PC-9 (cell line): ENCODE results near the gene ADAMTS3. TPM values are rescaled to one million over a fixed set of nuclear protein-coding genes. Genes with fewer than 3 reads are reported as not detected.

Source experiments
- BruUV-seq: library from RNA; stranded (reverse); fragments of 400-500 nt; replicated peaks from 2 replicates; lab custom pipeline; 2021; lab: Mats Ljungman, UMichigan
- CTCF ChIA-PET: fragments of 300-600 bp; sonication (Branson Sonifier 250); formaldehyde crosslinking; loops from one replicate; lab custom pipeline; 2022; ENCODE audit warnings: antibody characterized with exemption; lab: Charles Lee
- POLR2A ChIA-PET: fragments of 300-600 bp; sonication (Branson Sonifier 250); formaldehyde crosslinking; loops from one replicate; lab custom pipeline; 2022; ENCODE audit warnings: antibody characterized with exemption; ENCODE audit not compliant: unreplicated experiment; lab: Charles Lee
- DNase-seq, 2 experiments: peaks; one replicate each; pipeline versions ENCODE4 v3.0.0 to v3.0.0-alpha.2; 2015 to 2022; ENCODE audit warnings: mixed read lengths in 1 of 2
- H2AFZ ChIP-seq: fragments of 200-600 bp; sonication (generic); 2 replicates; pipeline ENCODE4 v1.8.1; 2017; ENCODE audit warnings: antibody characterized with exemption
- H3F3A ChIP-seq: fragments of 200-600 bp; sonication (generic); 2 replicates; pipeline ENCODE4 v1.8.1; 2017; ENCODE audit warnings: antibody characterized with exemption, mild to moderate bottlenecking, low read depth; ENCODE audit not compliant: insufficient read depth
- H3K27ac ChIP-seq: fragments of 200-600 bp; sonication (generic); 2 replicates; pipeline ENCODE4 v1.6.1; 2016; ENCODE audit warnings: mixed run types
- H3K27me3 ChIP-seq: fragments of 200-600 bp; sonication (generic); 2 replicates; pipeline ENCODE4 v1.6.1; 2016; ENCODE audit warnings: low read depth, mixed run types; ENCODE audit not compliant: insufficient read depth
- H3K36me3 ChIP-seq: fragments of 200-600 bp; sonication (generic); 2 replicates; pipeline ENCODE4 v1.6.1; 2016; ENCODE audit warnings: low read depth, mixed run types
- H3K4me1 ChIP-seq: fragments of 200-600 bp; sonication (generic); replicated peaks from 2 replicates; pipeline ENCODE4 v1.6.1; 2016; ENCODE audit warnings: mixed run types; ENCODE audit not compliant: insufficient read depth
- H3K4me2 ChIP-seq: fragments of 200-600 bp; sonication (generic); 2 replicates; pipeline ENCODE4 v1.6.1; 2017; ENCODE audit warnings: mixed run types
- H3K4me3 ChIP-seq: fragments of 200-600 bp; sonication (generic); 2 replicates; pipeline ENCODE4 v1.6.1; 2016; ENCODE audit warnings: mixed run types
- H3K79me2 ChIP-seq: fragments of 200-600 bp; sonication (generic); 2 replicates; pipeline ENCODE4 v1.6.1; 2017; ENCODE audit warnings: low read depth, mixed run types
- H3K9me2 ChIP-seq: fragments of 200-600 bp; sonication (generic); 2 replicates; pipeline ENCODE4 v1.8.1; 2017; ENCODE audit warnings: mild to moderate bottlenecking; ENCODE audit not compliant: insufficient read depth
- H3K9me3 ChIP-seq: fragments of 200-600 bp; sonication (generic); 2 replicates; pipeline ENCODE4 v1.8.1; 2016; ENCODE audit warnings: low read depth; ENCODE audit not compliant: insufficient read depth
- H4K20me1 ChIP-seq: fragments of 200-600 bp; sonication (generic); 2 replicates; pipeline ENCODE4 v1.8.1; 2017; ENCODE audit not compliant: insufficient read depth
- CTCF ChIP-seq: fragments of 200-600 bp; sonication (generic); conservative IDR thresholded peaks from 2 replicates; pipeline ENCODE4 v1.6.1; 2017; ENCODE audit warnings: mixed run types, antibody characterized with exemption, mild to moderate bottlenecking, moderate library complexity
- EZH2 ChIP-seq: fragments of 200-600 bp; sonication (generic); IDR thresholded peaks from 2 replicates; pipeline ENCODE4 v1.8.0; 2017; ENCODE audit warnings: antibody characterized with exemption, low read depth
- intact Hi-C: fragments of 100-400 bp; cut with micrococcal nuclease; formaldehyde crosslinking; loops from one replicate; pipeline ENCODE4 v1.10.0; 2022; ENCODE audit not compliant: unreplicated experiment
- total RNA-seq: library from RNA; stranded (reverse); gene quantifications from 2 replicates; pipeline ENCODE4 v1.2.3, GENCODE V29; 2021

Gene ADAMTS3
- total RNA-seq, 1 experiment from 2014 or later, result 0.76 TPM

- Histone ChIP-seq H3K4me2 (no peak overlapping the region), H2AFZ (no peak overlapping the region), H3K4me1 (no peaks in the 10 kb centered on the region), H3F3A (no peaks in the 10 kb centered on the region), H3K9me2 (no peaks in the 10 kb centered on the region), H4K20me1 (no peaks in the 10 kb centered on the region), H3K27ac (no peak overlapping the region), H3K4me3 (no peak overlapping the region), H3K27me3 (no peaks in the 10 kb centered on the region), H3K79me2 (no peaks in the 10 kb centered on the region), H3K9me3 (no peaks in the 10 kb centered on the region), H3K36me3 (no peaks in the 10 kb centered on the region)
- intact Hi-C loops, result no loop called here
- TF ChIP-seq EZH2, result no peak
- no peak for TF ChIP-seq CTCF
- no TSS peak for BruUV-seq
- DNase-seq, result no peak
- CTCF ChIA-PET, result no interaction called here
- POLR2A ChIA-PET, result no interaction called here
Measured at GRCh38 chr4:72397314-72397713, 171.7 kb downstream of the ADAMTS3 start.

GRCh38 chr4:72394012-72394663, 174.9 kb downstream of the ADAMTS3 start:
- H3K79me2 ChIP-seq, result no peaks in the 10 kb centered on the region
- no peaks in the 10 kb centered on the region for H3K9me3 ChIP-seq
- BruUV-seq, result no TSS peak
- ChIA-PET CTCF (no interaction called here), POLR2A (no interaction called here)
- intact Hi-C loops, result no loop called here
- no peak overlapping the region for H3K4me3 ChIP-seq
- H4K20me1 ChIP-seq, result no peaks in the 10 kb centered on the region
- H3F3A ChIP-seq, result no peaks in the 10 kb centered on the region
- H2AFZ ChIP-seq, result no peak overlapping the region
- no peaks in the 10 kb centered on the region for H3K27me3 ChIP-seq
- H3K36me3 ChIP-seq, result no peaks in the 10 kb centered on the region
- TF ChIP-seq EZH2, result no peak
- TF ChIP-seq CTCF, result no peak
- H3K9me2 ChIP-seq, result no peaks in the 10 kb centered on the region
- no peaks in the 10 kb centered on the region for H3K4me1 ChIP-seq
- no peak overlapping the region for H3K27ac ChIP-seq
- no peak for DNase-seq
- no peak overlapping the region for H3K4me2 ChIP-seq

GRCh38 chr4:72391281-72391680, 177.7 kb downstream of the ADAMTS3 start:
- no peak for DNase-seq

More at GRCh38 chr4:72391281-72391680, 177.7 kb downstream of the ADAMTS3 start:
- BruUV-seq, result no TSS peak
- Histone ChIP-seq H4K20me1 (no peaks in the 10 kb centered on the region), H3K79me2 (no peaks in the 10 kb centered on the region), H3K36me3 (no peaks in the 10 kb centered on the region), H2AFZ (no peak overlapping the region), H3F3A (no peaks in the 10 kb centered on the region), H3K4me1 (no peaks in the 10 kb centered on the region), H3K27me3 (no peaks in the 10 kb centered on the region), H3K4me3 (no peak overlapping the region), H3K4me2 (no peak overlapping the region), H3K9me3 (no peaks in the 10 kb centered on the region), H3K9me2 (no peaks in the 10 kb centered on the region), H3K27ac (no peak overlapping the region)
- POLR2A ChIA-PET, result no interaction called here
- TF ChIP-seq CTCF (no peak), EZH2 (no peak)
- CTCF ChIA-PET, result interaction anchor here (0.6 kb wide), 1 partner anchor 378 kb away, joined by 5 read pairs; no protein-coding TSS in a partner anchor
- intact Hi-C loops, result no loop called here
